Measurements from ENCODE around the gene COMMD10. TPM values are rescaled to one million over a fixed set of nuclear protein-coding genes. Genes with fewer than 3 reads are reported as not detected.

The COMMD10 gene
- total RNA-seq, 3 donors from 2014 or later: 37.6 to 57.8 (median 54.1) TPM

GRCh38 chr5:116313366-116313765 lies 228.5 kb downstream of the COMMD10 start:
- intact Hi-C loops (cut with DNase I; ENCODE audit: low total_unique reads): no loop called here
- no peaks in the 10 kb centered on the region for H3K27me3 ChIP-seq
- no peaks in the 10 kb centered on the region for H3K4me1 ChIP-seq
- no peak for TF ChIP-seq POLR2A (IDR thresholded peaks at IDR 0.05)
- TF ChIP-seq CTCF (IDR thresholded peaks at IDR 0.05): no peak
- TF ChIP-seq POLR2AphosphoS5 (IDR thresholded peaks at IDR 0.05): no peak
- no peak for DNase-seq (ENCODE audit: low spot score in 2 of 2)
- H3K9me3 ChIP-seq: peaks cover 8 to 31% of the 10 kb centered on the region in 2 donors
- H3K36me3 ChIP-seq: no peaks in the 10 kb centered on the region
- H3K27ac ChIP-seq: no peak overlapping the region
- H3K4me3 ChIP-seq: no peak overlapping the region

- Histone ChIP-seq H3K4me3 (no peak overlapping the region), H3K27ac (no peak overlapping the region), H3K36me3 (no peaks in the 10 kb centered on the region), H3K27me3 (no peaks in the 10 kb centered on the region), H3K4me1 (no peaks in the 10 kb centered on the region), H3K9me3 (peaks cover 11 to 14% of the 10 kb centered on the region in 2 donors)
- no peak for DNase-seq (ENCODE audit: low spot score in 2 of 2)
- TF ChIP-seq POLR2A (IDR thresholded peaks at IDR 0.05): no peak
- intact Hi-C loops (cut with DNase I; ENCODE audit: low total_unique reads): no loop called here
These were observed 230.7 kb downstream of the COMMD10 start for GRCh38 chr5:116315531-116315930.

- Histone ChIP-seq H3K27me3 (no peaks in the 10 kb centered on the region), H3K9me3 (peaks cover 11 to 19% of the 10 kb centered on the region in 2 donors), H3K27ac (no peak overlapping the region), H3K4me1 (no peaks in the 10 kb centered on the region), H3K4me3 (no peak overlapping the region), H3K36me3 (no peaks in the 10 kb centered on the region)
- intact Hi-C loops (cut with DNase I; ENCODE audit: low total_unique reads): no loop called here
- DNase-seq (ENCODE audit: low spot score in 2 of 2): no peak
- TF ChIP-seq CTCF (IDR thresholded peaks at IDR 0.05): no peak
- no peak for TF ChIP-seq POLR2AphosphoS5 (IDR thresholded peaks at IDR 0.05)
- TF ChIP-seq POLR2A (IDR thresholded peaks at IDR 0.05): no peak
These were observed 233.4 kb downstream of the COMMD10 start for GRCh38 chr5:116318091-116318854.

- H3K27ac ChIP-seq: no peak overlapping the region
- no peaks in the 10 kb centered on the region for H3K27me3 ChIP-seq
- intact Hi-C loops (cut with DNase I; ENCODE audit: low total_unique reads): no loop called here
- H3K9me3 ChIP-seq: peaks cover 11 to 25% of the 10 kb centered on the region in 2 donors
- no peak overlapping the region for H3K4me3 ChIP-seq
- no peaks in the 10 kb centered on the region for H3K4me1 ChIP-seq
- no peak for DNase-seq (ENCODE audit: low spot score in 2 of 2)
- TF ChIP-seq POLR2A (IDR thresholded peaks at IDR 0.05): no peak
- no peak for TF ChIP-seq CTCF (IDR thresholded peaks at IDR 0.05)
- no peak for TF ChIP-seq POLR2AphosphoS5 (IDR thresholded peaks at IDR 0.05)
- no peaks in the 10 kb centered on the region for H3K36me3 ChIP-seq
These were observed 235.7 kb downstream of the COMMD10 start for GRCh38 chr5:116320486-116320885.

- intact Hi-C loops (cut with DNase I; ENCODE audit: low total_unique reads): no loop called here
- Histone ChIP-seq H3K4me1 (no peaks in the 10 kb centered on the region), H3K27me3 (no peaks in the 10 kb centered on the region), H3K36me3 (no peaks in the 10 kb centered on the region), H3K27ac (no peak overlapping the region), H3K9me3 (peaks cover 15 to 29% of the 10 kb centered on the region in 2 donors), H3K4me3 (no peak overlapping the region)
- DNase-seq (ENCODE audit: low spot score in 2 of 2): no peak
- TF ChIP-seq POLR2AphosphoS5 (IDR thresholded peaks at IDR 0.05) (no peak), POLR2A (IDR thresholded peaks at IDR 0.05) (no peak), CTCF (IDR thresholded peaks at IDR 0.05) (no peak)
These were observed 244.7 kb downstream of the COMMD10 start for GRCh38 chr5:116329503-116329902.
